KOPT-K1 (cell line): ENCODE data around the gene CEP135.

Experiments used
- H3K27ac ChIP-seq: fragments of 200-600 bp; sonication (generic); 2 replicates; pipeline ENCODE4 v1.5.1; 2016; ENCODE audit warnings: antibody characterized with exemption, mild to moderate bottlenecking, low read depth, low read length; ENCODE audit not compliant: poor library complexity, severe bottlenecking
- H3K36me3 ChIP-seq: fragments of 200-600 bp; sonication (generic); 2 replicates; pipeline ENCODE4 v1.5.1; 2017; ENCODE audit warnings: antibody characterized with exemption, mild to moderate bottlenecking, low read length, moderate library complexity; ENCODE audit not compliant: insufficient read depth
- H3K9me3 ChIP-seq: fragments of 200-600 bp; sonication (generic); 2 replicates; pipeline ENCODE4 v1.5.1; 2017; ENCODE audit warnings: antibody characterized with exemption, low read length, mild to moderate bottlenecking; ENCODE audit not compliant: insufficient read depth, poor library complexity, severe bottlenecking

CEP135 gene

GRCh38 chr4:55948726-55949481 is at the start of gene CEP135:
CEP135 (plus strand) TSS chr4:55948945; CDS start chr4:55952131, 3,186 bp downstream.
- peaks cover 23% of the 10 kb centered on the region for H3K36me3 ChIP-seq
- peak within 1 kb of the TSS; percentile 85 for H3K27ac ChIP-seq
- H3K9me3 ChIP-seq: no peaks in the 10 kb centered on the region

GRCh38 chr4:55902677-55903076 is 46.1 kb upstream of the CEP135 start:
- H3K36me3 ChIP-seq: peaks cover 62% of the 10 kb centered on the region
- no peak overlapping the region for H3K27ac ChIP-seq
- no peaks in the 10 kb centered on the region for H3K9me3 ChIP-seq

GRCh38 chr4:55903577-55903976 is 45.2 kb upstream of the CEP135 start:
- no peaks in the 10 kb centered on the region for H3K9me3 ChIP-seq
- H3K36me3 ChIP-seq: peaks cover 58% of the 10 kb centered on the region
- H3K27ac ChIP-seq: no peak overlapping the region

- Histone ChIP-seq H3K36me3 (peaks cover 49% of the 10 kb centered on the region), H3K9me3 (no peaks in the 10 kb centered on the region), H3K27ac (no peak overlapping the region)
These were observed 44.2 kb upstream of the CEP135 start for GRCh38 chr4:55904576-55904975.

GRCh38 chr4:55906323-55906722 is 42.4 kb upstream of the CEP135 start:
- peaks cover 34% of the 10 kb centered on the region for H3K36me3 ChIP-seq
- no peak overlapping the region for H3K27ac ChIP-seq

GRCh38 chr4:55906989-55907388 is 41.8 kb upstream of the CEP135 start:
- peaks cover 31% of the 10 kb centered on the region for H3K36me3 ChIP-seq
- H3K27ac ChIP-seq: no peak overlapping the region
- H3K9me3 ChIP-seq: no peaks in the 10 kb centered on the region

More at GRCh38 chr4:55906323-55906722, 42.4 kb upstream of the CEP135 start:
- no peaks in the 10 kb centered on the region for H3K9me3 ChIP-seq

- Histone ChIP-seq H3K36me3 (peaks cover 26% of the 10 kb centered on the region), H3K27ac (no peak overlapping the region), H3K9me3 (no peaks in the 10 kb centered on the region)
These were observed 41.3 kb upstream of the CEP135 start for GRCh38 chr4:55907469-55907868.

- Histone ChIP-seq H3K27ac (no peak overlapping the region), H3K9me3 (no peaks in the 10 kb centered on the region), H3K36me3 (peaks cover 3% of the 10 kb centered on the region)
These were observed 38.6 kb upstream of the CEP135 start for GRCh38 chr4:55910140-55910539.

- H3K9me3 ChIP-seq: no peaks in the 10 kb centered on the region
- no peaks in the 10 kb centered on the region for H3K36me3 ChIP-seq
- H3K27ac ChIP-seq: no peak overlapping the region
These were observed 36.5 kb upstream of the CEP135 start for GRCh38 chr4:55912249-55912648.

- Histone ChIP-seq H3K36me3 (no peaks in the 10 kb centered on the region), H3K27ac (no peak overlapping the region), H3K9me3 (no peaks in the 10 kb centered on the region)
These were observed 28.2 kb upstream of the CEP135 start for GRCh38 chr4:55920571-55920970.

GRCh38 chr4:55921093-55921492 is 27.7 kb upstream of the CEP135 start:
- Histone ChIP-seq H3K27ac (no peak overlapping the region), H3K36me3 (no peaks in the 10 kb centered on the region), H3K9me3 (no peaks in the 10 kb centered on the region)

- H3K9me3 ChIP-seq: no peaks in the 10 kb centered on the region
- H3K27ac ChIP-seq: no peak overlapping the region
- no peaks in the 10 kb centered on the region for H3K36me3 ChIP-seq
These were observed 23.5 kb upstream of the CEP135 start for GRCh38 chr4:55925241-55925640.

GRCh38 chr4:55926610-55927009 is 22.1 kb upstream of the CEP135 start:
- Histone ChIP-seq H3K36me3 (no peaks in the 10 kb centered on the region), H3K27ac (no peak overlapping the region), H3K9me3 (no peaks in the 10 kb centered on the region)

GRCh38 chr4:55927803-55928437 is 20.8 kb upstream of the CEP135 start:
- H3K36me3 ChIP-seq: no peaks in the 10 kb centered on the region
- H3K27ac ChIP-seq: no peak overlapping the region
- H3K9me3 ChIP-seq: no peaks in the 10 kb centered on the region

- Histone ChIP-seq H3K36me3 (no peaks in the 10 kb centered on the region), H3K9me3 (no peaks in the 10 kb centered on the region), H3K27ac (no peak overlapping the region)
These were observed 19.9 kb upstream of the CEP135 start for GRCh38 chr4:55928846-55929245.

GRCh38 chr4:55931043-55931442 is 17.7 kb upstream of the CEP135 start:
- no peaks in the 10 kb centered on the region for H3K36me3 ChIP-seq
- H3K9me3 ChIP-seq: no peaks in the 10 kb centered on the region
- H3K27ac ChIP-seq: no peak overlapping the region
